DMS79 treated with DMSO at 0.1 percent for 48 hours (cell line): ENCODE data around the gene ALG14.
"Not testable (repeated sequence)": the region's sequence is repeated elsewhere in the genome, so short reads cannot be mapped to it uniquely, and the experiment has no call there.

ENCODE experiments used
- DNase-seq: peaks from one replicate; lab custom pipeline; 2025; lab: John Stamatoyannopoulos, UW

ALG14 gene

DNA sequence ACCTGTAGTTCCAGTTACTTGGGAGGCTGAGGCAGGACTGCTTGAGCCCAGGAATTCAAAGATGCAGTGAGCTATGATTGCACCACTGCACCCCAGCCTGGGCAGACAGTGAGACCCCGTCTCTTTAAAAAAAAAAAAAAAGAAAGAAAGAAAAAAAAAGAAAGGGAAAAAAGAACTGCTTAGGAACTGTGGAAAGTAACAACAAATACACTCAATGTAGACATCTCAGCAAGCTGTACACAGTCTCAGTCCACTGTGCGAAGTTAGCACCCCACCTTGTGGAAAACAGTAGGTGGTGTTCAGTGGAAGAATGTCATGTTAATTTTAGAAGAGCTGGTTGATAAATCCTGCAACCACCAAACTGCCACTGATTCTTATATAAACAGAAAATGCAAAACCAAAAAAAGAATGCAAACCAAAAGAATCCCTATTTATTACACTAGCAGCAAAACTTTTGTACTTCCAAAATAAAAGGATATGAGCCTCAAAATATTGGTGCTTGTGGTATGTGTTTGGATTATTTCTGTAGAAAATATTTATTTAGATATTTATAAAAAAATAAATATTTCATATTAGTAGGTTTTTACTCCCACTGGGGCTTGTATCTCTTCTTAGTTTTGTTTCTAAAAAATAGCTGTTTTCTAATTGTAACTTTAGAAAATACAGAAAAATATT is 31.1 kb downstream of the ALG14 start:
- DNase-seq = peak; percentile 64

GRCh38 chr1:95040032-95040525 is 32.7 kb downstream of the ALG14 start:
- DNase-seq = no peak

GRCh38 chr1:95039360-95040031 is 33.3 kb downstream of the ALG14 start:
- DNase-seq = no peak

GRCh38 chr1:95035536-95035935 is 37.2 kb downstream of the ALG14 start:
- DNase-seq = no peak

- DNase-seq = no peak
Observed at GRCh38 chr1:95034506-95034905, 38.2 kb downstream of the ALG14 start.

DNA sequence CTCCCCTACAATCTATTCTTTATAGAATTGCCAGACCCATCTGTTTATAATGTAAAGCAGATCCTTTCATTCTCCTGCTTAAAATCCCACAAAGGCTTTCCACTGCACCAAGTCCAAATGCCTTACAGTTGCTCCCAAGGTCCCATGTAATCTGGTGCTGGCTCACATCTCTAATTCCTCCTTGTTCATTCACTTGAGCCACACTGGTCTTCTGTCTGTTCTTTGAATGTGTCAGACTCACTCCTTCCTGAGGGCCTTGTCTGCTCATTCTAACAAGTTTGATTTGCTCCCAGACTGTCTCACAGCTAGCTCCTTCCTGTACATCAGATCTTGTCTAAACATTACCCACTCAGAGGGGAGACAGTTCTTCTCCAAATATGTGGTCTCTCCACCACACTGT is 38.9 kb downstream of the ALG14 start:
- no peak for DNase-seq

GRCh38 chr1:95029532-95029931 is 43.2 kb downstream of the ALG14 start:
- DNase-seq = no peak

DNA sequence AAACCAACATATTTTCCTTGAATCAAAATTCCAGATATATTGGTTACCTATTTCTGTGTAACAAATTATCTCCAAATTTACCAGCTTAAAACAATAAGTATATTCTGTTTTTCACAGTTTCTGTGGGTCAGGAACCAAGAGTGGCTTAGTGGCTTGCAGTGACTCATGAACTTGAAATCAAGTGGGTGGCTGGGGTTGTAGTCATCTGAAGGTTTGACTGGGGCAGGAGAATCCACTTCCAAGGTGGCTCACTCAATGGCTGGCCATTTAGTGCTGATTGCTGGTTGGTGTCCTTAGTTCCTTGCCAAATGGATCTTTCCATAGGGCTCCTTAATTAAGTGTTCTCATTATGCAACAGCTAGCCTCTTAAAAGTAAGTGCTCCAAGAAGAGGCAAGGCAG is 43.8 kb downstream of the ALG14 start:
- no peak for DNase-seq

DNA sequence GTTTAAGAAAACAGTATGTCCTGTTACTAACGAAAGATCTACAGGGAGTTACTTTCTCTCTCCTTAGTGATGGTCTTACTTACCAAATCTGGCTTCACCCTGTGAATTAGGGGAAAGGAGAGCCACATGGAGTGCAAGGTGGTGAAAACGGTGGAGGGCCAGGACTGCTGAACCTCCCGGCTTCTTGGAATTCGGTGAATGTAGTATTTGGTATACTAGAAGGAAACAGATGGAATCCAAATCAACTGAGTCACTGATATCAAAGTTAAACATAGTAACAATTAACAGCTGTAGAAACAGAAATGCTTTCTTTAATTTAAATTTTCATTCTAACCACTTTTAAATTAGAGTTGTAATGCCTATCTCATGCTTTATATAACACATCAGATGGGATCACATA is 45.7 kb downstream of the ALG14 start:
- DNase-seq = no peak

GRCh38 chr1:95023399-95024043 is 49.2 kb downstream of the ALG14 start:
- DNase-seq = peak; percentile 27

DNA sequence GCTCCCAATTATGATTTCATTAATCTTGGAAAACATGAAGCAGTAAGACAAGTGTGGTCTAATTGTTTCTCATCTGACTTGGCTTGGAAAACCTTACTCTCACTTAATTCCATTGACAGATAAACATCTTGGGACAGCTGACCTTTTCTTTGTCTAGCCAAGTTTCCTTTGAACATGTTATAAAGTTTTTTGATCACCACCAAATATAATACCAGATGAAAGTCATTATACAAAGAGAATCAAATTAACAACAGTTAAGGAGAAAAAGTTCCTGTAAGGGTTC is 50.2 kb downstream of the ALG14 start:
- DNase-seq = no peak

GRCh38 chr1:95021805-95022643 is 50.7 kb downstream of the ALG14 start:
- peak; percentile 50 for DNase-seq

DNA sequence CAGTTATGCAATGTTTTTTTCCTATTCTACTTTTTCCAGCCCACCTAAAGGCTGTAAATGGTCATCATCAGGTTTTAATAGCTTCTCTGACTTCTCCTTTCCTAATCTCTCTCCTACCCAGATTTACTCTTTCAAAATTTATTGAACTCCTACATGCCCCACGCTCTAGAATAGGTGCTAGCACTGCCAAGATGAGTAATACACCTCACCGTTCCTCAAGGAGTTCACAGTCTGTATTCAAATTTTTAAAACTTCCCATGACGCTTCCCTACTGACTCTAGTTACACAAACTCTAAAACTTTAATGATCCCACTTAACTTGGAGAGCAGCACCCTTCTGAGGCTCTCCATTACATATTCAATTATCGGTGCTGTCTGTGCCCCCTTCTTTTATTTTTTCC is 51.6 kb downstream of the ALG14 start:
- DNase-seq = no peak

- not testable (repeated sequence) for DNase-seq
Observed at GRCh38 chr1:95019466-95019865, 53.3 kb downstream of the ALG14 start.

- DNase-seq = no peak
Observed at GRCh38 chr1:95018602-95019369, 54.0 kb downstream of the ALG14 start.

DNA sequence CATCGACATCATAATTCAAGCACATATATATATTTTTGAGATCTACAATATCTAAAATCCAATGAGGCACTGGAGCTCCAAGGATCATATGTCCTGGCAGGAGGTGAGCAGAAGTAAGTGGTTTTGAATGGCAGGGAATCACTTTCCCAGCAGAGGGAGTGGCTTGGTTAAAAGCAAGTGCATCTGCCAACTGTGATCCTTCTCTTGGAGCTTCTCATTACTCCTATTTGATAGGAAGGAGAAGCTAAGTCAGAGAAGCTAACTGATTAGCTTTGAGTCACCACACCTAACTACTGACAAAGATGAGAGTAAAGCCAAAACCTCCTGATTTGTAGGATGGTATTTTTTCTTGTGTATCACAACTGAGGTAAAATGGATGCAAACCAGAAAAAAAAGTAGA is 55.0 kb downstream of the ALG14 start:
- DNase-seq = no peak

DNA sequence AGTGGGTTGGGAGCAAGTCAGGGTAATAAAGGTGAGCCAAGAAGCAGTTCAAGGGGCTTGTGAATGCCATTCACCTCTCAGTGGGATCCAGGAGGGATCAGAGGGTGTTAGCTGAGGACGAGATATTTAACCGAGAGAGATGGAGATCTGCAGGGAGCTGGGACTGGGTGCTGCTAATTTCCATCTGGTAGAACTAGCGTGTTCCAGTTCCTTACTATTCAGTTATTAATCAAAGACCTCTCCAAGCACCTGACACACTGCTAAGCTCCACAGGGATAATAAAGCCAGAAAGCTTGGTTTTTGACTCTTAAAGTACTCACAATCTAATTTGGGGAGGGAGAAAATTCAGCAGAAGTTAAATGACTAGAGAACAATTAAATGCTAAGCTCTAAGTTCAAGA is 57.7 kb downstream of the ALG14 start:
- DNase-seq = no peak

DNA sequence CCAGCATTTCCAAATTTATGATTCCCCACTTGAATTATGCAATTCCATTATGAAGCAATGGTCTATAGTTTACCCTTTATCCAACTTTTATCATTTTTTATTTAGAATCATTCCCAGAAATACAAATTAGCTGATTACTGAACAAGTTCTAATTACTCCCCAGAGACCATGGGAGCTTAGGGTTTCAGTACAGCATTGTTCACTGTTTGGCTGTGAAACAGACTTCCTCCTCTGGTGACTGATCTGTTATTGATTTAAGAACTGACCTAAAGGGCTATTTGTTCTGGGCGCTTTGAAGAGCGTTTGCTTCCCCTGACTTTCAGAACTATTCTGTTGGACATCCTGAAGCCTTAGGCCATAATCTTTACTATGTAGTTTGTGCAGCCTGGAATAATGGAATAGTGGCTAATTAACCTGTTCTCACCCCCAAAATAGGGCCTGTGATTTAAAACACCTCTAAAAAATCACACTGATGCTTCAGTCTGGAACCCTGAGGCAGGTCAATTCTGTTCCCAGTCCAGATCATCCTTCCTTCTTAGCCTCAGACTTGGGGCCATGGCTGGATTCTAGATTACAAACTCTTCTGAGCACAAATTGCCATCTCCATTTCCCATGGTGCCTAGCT is 58.7 kb downstream of the ALG14 start:
- DNase-seq = no peak

- no peak for DNase-seq
Observed at GRCh38 chr1:95012389-95012788, 60.4 kb downstream of the ALG14 start.

GRCh38 chr1:95010158-95010557 is 62.6 kb downstream of the ALG14 start:
- DNase-seq = no peak

DNA sequence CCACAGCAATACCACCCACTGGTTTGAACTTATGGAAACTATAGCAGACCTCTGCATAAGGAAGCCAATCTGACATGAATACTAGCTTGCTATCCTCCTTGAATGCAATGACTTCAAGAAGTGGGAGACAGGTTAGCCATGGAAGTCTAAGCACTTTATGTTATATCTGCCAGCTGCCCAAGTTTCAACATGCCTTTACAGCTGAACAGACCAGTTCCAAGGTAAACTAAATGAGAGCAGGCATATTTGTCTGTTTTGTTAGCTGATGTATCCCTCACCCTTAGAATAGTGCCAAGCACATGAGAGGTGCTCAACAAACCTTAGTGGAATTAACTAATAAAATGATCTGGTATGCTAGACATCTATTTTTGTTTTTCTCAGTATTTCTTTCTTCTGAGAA is 65.1 kb downstream of the ALG14 start:
- no peak for DNase-seq
